HG03571 (cell line): ENCODE results near the gene MAVS.

Experiments used
- ATAC-seq: cut with Tn5 transposase; IDR thresholded peaks from one replicate; pipeline ENCODE4 v1.9.1; 2021; ENCODE audit not compliant: unreplicated experiment

The MAVS gene

DNA sequence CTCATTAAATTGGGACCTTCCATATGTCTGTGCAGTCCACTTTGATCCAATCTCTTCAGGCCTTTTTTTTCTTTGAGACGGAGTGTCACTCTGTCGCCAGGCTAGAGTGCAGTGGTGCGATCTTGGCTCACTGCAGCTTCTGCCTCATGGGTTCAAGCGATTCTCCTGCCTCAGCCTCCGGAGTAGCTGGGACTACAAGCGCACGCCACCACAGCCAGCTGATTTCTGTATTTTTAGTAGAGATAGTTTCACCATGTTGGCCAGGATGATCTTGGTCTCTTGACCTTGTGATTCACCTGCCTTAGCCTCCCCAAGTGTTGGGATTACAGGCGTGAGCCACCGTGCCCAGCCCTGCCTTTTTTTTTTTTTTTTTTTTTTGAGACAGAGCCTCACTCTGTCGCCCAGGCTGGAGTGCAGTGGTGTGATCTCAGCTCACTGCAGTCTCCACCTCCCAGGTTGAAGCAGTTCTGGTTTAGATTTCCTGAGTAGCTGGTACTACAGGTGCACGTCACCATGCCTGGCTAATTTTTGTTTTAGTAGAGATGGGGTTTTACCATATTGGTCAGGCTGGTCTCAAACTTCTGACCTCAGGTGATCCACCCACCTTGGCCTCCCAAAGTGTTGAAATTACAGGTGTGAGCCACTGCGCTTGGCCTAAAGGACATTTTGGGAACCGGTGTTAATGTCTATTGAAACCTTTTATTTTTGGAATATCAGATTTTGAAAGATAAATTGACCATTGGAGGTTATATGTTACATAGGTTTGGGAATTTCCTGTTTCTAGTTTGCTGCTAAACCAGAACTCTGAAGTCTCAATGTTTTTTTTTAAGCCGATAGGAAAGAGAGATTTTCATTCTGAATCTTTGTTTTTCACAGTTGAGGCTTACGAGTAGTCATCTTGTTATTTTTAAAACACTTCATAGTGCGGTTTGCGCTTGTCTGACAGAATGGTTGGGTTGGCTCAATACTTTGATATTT lies 60.4 kb downstream of the MAVS start:
- ATAC-seq = peak; percentile 87

DNA sequence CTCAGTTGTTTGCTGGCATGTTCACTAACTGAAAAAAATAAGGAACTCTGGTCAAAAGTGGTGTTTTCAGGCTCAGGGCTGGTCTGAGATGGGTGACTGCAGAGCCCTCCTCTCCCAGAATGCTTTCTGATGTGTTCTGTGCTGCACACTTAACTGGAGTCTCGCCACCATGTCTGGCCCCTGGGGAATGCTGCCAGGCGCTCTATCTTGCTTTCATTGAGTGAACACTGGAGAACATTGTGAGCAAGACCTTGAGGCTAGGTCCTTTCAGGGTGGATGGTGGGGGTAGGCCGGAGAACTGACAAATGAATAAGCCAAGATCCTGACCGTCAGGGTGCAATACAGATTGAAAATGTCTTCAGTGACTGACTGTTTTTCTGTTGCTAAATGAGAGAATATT lies 62.0 kb downstream of the MAVS start:
- ATAC-seq = no peak

DNA sequence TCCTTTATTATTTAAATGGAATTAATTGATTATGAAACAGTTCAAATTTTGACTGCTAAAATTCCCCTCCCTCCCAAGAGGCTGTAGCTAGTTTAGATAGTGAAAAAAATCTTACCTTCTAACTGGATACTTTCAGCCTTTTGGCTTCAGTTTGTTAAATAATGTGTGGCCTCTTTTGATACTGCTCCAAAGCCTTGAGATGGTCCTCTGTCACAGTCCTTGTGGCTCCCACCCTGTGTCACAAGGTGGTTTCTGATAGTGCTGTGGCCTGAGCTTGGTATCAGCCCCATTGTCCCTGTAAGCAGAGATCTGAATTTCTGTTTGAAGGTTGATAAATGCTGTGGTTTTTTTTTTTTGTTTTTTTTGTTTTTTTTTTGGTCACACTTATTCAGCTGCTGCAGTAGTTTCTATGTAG lies 63.3 kb downstream of the MAVS start:
- ATAC-seq = no peak

DNA sequence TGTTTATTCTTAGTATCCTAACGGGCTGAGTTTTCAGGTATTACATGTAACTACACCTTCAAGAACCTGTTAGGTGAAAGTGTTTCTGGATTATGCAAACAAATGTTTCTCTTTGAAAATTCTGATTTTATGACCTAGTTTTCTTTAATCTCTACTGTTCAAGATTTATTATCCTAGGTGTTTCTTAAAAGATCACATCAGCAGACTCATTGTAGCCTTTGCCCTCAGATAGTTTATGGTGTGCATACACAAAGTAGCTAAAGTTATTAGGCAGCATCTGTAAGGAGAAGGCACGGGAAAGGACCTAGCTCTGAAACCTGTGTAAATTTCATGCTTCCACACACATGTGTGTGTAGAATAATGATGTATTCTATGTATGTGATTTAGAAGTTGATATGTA lies 64.2 kb downstream of the MAVS start:
- no peak for ATAC-seq

DNA sequence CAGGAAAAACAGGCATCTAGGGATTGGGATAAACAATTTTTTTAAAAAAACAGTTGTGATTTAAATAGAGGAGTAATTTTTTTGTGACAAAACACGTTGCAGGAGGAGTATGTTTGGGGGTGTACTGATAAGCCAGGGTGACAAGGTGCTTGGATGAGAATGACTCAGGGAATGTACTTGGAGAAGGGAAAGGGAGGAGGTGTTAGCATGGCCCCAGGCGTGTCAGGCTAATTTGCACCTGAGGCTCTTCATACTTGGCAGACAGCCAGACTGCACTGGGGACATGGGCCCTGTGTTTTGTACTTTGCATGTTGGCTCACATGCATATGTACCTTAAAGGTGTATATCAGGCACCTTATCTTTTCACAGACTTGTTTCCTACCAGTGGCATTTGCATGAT lies 65.3 kb downstream of the MAVS start:
- ATAC-seq = no peak

DNA sequence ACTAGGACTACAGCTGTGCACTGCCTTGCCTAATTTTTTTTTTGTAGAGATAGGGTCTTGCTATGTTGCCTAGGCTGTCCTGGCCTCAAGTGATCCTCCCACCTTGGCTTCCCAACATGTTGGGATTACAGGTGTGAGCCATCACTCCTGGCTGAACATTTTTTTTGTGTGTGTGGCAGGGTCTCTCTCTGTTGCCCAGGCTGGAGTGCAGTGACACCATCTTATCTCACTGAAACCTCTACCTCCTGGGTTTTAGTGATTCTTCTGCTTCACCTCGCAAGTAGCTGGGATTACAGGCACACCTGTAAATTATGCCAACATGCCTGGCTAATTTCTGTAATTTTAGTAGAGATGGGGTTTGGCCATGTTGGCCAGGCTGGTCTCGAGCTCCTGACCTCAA lies 67.8 kb downstream of the MAVS start:
- ATAC-seq = no peak

DNA sequence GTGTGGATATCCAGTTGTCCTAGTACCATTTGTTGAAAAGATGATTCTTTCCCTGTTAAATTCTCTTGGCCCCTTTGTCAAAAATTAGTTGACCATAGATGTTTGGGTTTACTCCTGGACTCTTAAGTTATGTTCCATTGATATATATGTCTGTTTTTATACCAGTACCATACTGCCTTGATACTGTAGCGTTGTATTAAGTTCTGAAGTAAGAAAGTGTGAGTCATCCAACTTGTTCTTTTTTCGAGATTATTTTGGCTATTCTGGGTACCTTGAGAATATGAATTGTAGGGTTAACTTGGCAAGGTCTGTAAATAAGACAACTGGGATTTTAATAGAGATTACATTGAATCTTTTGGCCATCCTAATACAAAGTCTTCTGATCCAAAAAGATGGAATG lies 69.1 kb downstream of the MAVS start:
- ATAC-seq = no peak

DNA sequence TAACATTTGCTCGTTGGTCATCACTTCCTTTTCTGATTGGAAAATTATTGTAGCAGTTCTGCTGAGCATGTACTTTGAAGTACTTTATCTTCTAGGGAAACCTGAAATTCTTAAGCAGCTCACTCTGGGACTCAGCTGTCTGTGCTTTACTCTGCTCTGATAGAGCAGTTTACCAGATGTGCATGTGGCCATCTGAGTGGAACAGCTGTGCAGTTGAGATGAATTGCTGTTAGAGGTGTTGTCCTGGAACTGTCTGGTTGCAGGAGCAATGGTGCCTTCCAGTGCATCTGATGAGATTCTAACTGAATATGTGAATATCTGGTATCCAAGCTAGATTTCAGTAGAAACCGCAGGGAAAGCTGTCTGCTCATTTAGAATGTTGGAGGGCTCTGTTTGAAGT lies 69.7 kb downstream of the MAVS start:
- no peak for ATAC-seq

DNA sequence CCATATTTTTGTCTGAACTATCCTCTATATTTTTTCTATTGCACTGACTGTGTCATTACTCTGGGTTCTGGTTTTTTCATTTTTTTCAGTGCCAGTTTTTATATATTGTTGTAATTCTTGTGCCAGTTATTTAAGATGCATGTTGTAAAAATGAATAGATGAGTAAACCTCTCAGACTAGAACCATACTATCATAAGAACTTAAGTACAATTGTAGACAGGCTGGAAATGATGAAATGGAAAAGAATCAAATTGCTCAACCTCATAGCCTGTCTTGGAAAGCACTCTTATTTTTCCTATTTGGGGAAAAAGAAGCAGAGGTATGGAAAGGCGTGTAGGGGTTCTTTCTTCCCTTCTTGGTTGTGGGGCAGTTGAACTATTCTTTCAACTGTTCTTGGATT lies 72.7 kb downstream of the MAVS start:
- no peak for ATAC-seq

DNA sequence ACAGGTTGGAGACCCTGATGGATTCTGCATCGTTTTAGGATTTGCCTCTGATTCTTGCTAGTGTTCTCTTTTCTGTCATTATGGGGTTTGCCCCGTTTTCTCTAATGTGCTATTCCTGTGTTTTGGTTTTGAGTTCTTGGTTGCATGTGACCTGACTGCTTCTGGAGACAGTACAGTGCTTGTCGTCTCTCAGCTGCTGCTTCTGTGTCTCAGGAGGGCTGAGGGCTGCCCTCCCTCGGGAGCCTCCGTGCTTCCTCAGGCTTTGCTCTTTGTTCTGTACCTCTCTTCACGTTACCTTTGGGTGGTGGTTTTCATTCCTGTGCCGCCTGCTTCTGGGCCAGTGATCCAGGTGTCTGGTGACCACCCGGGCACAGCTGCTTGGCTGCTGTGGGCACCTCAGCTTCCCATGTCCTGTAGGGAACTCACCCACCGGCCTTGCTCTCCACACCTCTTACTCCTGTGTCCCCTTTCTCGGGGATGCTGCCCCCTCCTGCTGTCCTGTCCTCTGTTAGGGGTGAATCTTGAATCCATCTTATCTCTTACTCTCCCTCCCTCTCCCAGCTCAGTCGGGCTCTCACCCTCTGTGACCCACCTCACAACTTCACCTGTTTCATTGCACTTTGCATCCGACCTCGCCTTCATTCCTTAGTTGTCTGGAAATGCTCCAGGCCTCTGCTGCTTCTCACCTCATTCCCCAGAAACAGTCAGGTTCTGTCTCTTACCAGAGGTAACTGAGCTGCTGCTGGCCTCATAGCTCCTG lies 75.8 kb downstream of the MAVS start:
- ATAC-seq = no peak

DNA sequence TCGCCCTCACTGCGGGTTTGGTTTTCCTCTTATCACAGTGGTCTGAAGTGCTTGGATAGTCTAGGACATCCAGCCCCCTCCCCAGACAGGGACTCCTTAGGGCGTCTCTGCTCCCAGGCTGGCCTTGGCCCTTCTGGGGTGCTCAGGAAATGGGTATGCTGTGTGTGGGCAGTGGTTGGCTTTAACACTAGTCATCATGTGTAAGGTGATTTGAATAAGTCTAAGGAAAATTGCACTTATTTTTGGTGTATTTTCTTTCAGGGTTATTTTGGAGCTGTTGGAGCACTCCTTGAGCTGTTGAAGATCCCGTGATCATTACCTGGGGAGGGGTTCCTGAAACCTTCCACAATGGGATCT lies 76.3 kb downstream of the MAVS start:
- no peak for ATAC-seq

DNA sequence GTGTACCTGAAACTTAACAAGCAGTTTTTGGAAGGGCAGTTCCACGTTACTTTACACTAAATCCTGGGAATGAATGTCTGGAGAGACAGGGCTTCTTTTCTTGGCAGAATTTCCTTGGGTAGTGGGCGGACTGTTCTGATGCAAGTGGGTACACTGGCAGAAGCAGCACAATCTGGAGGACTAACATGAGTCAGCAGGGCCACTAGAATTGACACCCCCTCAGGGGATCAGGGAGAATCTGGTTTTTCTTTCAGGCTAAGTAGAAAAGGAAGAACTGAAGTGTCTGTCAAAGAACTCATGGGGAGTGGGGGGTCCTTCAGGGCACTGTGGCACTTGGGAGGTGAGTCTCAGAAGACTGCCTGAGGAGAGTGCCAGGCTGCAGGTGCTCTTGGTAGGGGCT lies 77.2 kb downstream of the MAVS start:
- ATAC-seq = no peak

DNA sequence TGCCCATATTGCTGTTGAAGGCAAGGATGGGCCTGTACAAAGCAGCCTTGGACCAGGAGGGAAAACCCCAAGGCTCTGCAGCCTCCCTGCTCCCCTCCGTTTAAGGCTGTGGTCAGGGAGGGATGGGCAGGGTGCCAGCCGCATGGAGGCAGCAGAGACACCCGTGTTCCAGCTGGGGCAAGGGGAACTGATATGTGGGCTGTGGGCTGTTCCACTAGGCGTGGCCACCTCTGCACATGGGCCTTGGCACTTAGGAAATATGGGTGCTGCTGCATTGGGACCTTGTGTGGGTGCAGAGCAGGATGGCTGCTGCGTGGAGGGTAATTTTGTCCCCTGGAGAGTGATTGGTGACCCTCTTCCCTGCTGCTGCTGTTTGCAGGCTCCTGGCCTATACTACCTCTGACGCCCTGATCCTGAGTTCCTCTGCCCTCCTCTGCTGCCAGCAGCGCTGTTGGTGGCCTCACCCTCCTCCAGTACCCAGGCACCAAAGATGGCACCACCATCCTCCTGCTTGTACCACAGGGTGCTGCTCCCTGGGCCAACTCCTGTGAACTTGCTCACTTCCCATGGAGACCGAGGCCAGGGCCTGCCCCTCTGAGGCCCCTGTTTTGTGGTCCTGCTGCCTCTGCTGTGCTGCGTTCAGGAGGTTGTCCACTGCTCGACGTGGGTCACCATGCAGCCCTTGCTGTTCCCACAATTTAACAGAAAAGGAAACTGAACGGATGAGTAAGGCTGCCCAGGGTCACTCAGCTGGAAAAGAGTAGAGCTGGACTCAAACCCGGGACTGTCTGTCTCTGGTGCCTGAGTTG lies 77.9 kb downstream of the MAVS start:
- ATAC-seq = no peak

DNA sequence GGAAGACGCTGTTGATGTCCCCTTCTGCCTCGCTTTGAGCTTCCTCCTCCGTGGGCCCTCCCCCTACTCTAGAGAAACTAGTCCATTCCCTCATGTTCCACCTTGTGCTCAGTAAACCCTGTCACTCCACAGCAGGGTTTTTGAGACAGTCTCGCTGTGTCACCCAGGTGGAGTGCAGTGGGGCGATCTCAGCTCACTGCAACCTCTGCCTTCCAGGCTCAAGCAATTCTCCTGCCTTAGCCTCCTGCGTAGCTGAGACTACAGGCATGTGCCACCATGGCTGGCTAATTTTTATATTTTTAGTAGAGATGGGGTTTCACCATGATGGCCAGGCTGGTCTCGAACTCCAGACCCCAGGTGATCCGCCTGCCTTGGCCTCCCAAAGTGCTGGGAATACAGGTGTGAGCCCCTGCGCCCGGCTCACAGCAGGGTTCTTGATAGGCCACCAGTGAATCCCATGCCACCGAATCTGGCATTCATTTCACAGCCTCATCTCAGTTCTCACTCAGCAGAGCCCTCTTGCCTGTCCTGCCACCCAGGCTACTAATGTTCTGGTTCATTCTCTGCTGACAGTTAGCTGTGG lies 78.6 kb downstream of the MAVS start:
- no peak for ATAC-seq
